Smooth muscle cell of the brain vasculature (primary cell): ENCODE measurements around the gene RAB3A.
"Not testable (repeated sequence)": the region's sequence is repeated elsewhere in the genome, so short reads cannot be mapped to it uniquely, and the experiment has no call there.

Experiments used
- DNase-seq: peaks from one replicate; pipeline ENCODE4 v3.0.0-alpha.2; 2012; ENCODE audit warnings: low read depth, low spot score

The RAB3A gene

GRCh38 chr19:18223860-18224524 is 20.1 kb upstream of the RAB3A start:
- no peak for DNase-seq

GRCh38 chr19:18221815-18222725 is 18.2 kb upstream of the RAB3A start:
- no peak for DNase-seq

- DNase-seq: no peak
These were observed 16.9 kb upstream of the RAB3A start for GRCh38 chr19:18220632-18221275.

DNA sequence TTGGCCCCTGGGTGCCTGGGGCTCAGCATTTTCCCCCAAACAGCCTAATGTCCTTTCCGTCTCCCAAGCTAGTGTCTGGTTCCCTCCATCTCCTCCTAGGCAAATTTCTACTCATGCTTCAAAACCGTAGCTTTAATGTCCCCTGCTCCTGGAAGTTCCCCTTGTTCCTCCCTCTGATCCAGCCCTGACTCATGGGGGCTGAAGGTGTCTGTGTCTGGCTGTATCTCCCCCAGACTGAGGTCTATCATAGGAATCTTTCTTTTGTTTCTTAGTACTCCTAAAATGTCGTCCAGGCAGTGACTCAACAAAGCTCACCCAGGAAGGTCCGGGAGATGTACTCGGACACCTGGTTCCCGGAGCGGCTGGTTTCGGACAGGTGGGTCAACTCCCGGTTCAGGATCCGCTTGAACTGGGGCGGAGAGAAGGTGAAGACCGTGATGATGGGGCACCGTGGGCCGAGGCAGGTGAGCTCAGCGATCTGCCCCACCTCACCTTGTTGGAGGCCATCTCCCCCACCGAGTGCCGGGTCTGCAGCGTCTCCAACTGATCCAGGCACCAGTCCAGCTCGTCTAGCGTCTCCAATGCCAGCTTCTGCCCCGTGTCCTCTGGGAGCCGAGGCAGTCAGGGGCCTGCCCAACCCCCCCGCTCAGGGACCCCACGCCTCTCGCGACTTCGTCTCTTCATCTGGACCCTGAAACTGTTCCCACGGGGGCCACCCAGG is 16.2 kb upstream of the RAB3A start:
- DNase-seq: no peak

DNA sequence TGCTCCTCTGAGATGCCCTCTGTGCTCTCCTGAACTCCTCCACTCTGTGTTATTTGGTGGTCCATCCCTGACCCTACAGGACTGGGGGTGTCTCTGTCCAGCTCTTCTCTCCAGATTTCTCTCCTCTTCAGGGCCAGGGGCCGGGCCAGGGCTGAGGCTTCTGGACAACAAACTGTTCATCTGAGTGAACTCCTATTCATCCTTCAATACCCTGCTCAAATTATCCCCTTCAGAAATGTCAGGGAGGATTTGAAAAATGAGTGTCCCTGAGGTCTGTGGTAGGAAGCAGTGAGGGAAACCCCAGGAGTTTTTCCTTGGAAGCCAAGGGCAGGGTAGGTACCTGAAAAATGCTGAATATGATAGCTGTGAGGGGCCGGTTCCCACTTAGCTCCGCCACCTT is 14.8 kb upstream of the RAB3A start:
- no peak for DNase-seq

GRCh38 chr19:18218159-18218558 is 14.3 kb upstream of the RAB3A start:
- DNase-seq: no peak

- no peak for DNase-seq
These were observed 12.9 kb upstream of the RAB3A start for GRCh38 chr19:18216789-18217188.

GRCh38 chr19:18214779-18215433 is 11.1 kb upstream of the RAB3A start:
- no peak for DNase-seq

- DNase-seq: no peak
These were observed 7.8 kb upstream of the RAB3A start for GRCh38 chr19:18211683-18212082.

- DNase-seq: not testable (repeated sequence)
These were observed 6.1 kb upstream of the RAB3A start for GRCh38 chr19:18209912-18210311.

DNA sequence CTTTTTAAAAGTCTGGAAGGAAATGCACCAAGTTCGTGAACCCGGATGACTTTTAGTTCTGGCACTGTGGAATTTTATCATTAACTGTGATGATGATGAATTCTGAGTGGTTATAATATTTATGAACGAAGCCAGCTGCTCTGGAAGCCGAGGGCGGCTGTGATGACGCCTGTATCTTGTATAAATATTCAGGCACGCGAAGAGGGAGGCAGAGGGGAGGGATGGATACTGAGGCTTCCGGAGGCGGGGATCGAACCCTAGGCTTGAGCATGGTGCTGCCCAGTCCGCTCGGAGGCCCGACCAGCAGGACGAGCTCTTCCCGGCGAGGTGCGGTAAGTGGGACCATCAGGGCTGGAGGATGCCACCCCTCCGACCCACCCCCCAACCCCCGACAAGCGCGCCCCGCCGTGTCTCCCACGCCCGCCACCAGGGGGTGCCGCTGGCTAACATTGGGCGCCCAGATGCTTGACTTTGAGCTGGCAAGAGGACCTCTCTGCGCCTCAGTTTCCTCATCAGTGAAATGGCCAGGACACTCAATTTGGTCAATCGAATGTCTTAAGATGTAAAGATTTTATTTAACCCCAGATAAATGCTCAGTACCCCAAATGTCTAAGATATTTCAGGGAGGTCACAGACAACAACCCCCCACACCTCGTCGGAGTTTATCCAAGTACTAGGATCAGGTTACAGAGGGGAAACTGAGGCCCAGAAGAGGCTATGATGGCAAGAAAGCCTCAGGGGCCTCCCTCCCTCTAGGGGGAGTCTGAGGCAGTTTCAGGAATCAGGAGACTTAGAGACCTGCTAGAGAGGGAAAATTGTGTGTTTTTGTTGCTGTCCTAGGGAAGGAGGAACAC is 4.5 kb upstream of the RAB3A start:
- no peak for DNase-seq

DNA sequence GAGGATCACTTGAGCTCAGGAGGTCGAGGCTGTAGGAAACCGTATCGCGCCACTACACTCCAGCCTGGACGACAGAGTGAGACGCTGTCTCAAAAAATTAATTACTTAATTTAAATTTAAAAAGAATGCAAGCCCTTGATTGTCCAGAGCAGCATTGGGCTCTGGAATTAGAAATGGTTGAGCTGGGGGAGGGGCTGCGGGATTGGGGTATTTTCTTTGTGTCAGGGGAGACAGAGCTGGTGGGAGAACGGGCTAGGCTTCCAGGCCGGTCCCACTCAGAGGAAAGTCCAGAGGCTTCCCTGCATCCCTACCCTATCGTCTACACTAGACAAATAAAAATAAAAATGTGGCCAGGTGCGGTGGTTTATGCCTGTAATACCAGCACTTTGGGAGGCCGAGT is 2.2 kb upstream of the RAB3A start:
- no peak for DNase-seq

- no peak for DNase-seq
These were observed 1.5 kb upstream of the RAB3A start for GRCh38 chr19:18205200-18205892.

DNA sequence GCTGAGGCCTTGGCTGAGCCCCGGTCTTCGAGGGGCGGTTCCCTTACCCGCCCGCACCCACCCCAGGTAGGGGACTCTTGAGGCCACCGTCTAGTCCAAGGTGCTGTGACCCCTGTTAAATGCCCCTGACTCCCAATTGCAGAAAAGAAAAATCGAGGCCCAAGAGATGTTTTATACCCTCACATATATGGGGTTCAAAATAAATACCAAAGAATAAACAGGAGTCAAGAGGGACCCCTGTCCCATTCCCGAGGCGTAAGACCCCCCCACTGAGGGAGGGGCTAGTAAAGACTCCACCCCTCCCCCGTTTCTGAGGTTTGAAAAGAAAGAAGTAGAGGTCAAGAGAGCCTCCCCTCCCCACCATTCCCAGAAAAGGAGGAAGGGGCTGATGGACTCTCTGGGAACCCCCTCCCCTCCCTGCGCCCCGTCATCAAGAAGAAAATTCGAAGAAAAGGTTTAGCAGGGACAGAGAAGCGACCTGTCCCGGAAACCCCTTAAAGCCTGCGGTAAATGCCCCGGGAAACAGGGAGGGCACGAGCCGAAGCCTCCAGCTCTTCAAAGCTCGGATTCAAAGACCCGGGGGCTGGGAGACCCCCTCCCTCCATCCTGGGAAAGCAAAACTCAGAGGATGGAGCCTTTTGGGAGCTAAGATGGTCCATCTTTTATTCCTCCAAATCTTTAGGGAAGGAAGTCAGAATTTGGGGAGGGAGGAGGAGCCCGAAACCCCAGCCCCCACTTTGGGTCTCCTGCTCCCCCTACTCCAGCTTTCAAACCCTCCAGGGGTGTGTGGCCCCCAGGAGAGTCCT is 755 bp upstream of the RAB3A start:
- peak; percentile 57 for DNase-seq

DNA sequence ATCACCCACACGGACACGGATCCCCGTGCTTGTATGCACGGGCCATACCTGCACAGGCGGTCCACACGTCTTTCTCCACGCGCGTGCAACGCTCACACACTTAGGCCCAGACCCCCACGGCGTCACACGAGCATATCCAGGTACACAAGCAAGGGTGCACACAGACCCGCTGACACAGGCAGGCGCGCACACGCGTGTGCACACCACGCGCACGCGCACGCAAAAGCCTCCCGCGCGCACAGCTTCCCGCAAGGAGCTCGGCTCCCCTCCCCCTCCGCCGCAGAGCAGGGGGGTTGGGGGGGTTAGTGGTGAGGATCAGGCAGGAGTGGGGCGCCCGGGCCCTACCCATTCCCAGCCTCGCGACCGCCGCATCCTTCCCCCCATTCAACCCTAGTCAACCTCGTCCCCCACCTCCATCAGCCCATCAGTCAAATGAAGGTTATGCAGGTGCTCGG is 407 bp downstream of the RAB3A start:
- DNase-seq: no peak

DNA sequence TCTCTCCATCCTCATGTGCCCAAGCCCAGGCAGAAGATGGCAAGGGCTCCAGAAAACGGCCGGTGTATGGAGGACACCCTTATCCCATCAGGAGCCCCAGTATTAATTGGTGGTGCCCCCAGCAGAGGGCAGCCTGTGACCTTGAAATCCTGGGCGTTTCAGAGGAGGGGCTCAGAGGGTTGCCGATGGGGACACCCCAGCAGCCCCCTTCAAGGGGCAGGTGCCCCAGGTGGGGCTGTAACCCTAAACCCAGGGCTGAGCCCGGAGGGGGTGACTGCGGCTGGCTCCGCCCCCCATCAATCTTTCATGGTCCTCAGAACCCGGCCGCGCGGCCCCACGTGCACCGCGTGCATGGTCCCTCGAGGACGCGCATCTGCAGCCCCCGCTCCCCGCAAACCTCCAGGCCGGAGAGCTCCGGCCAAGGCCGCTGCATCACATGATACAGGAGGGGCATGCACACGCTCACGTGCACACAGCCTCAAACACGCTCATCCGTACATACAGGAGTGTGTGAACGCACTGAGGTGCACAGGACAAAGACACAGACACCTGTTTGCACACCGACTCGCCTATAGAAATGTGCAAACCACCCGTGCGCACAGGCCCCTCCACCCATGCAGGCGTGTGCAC is 949 bp downstream of the RAB3A start:
- DNase-seq: no peak

GRCh38 chr19:18202397-18202777 is 1.5 kb downstream of the RAB3A start:
- no peak for DNase-seq

GRCh38 chr19:18198374-18198773 is 5.5 kb downstream of the RAB3A start:
- DNase-seq: no peak
